ENCODE results near the gene ACBD7. TPM values are rescaled to one million over a fixed set of nuclear protein-coding genes. Genes with fewer than 3 reads are reported as not detected.

ACBD7 gene
- total RNA-seq, 1 donor from 2014 or later: 1.5 TPM

GRCh38 chr10:15112657-15113056, 24.1 kb upstream of the ACBD7 start:
- Mint-ChIP-seq H3K4me1 (ENCODE audit: low read depth, unreplicated experiment) (no peaks in the 10 kb centered on the region), H3K36me3 (ENCODE audit: unreplicated experiment) (no peaks in the 10 kb centered on the region), H3K9me3 (ENCODE audit: unreplicated experiment) (no peaks in the 10 kb centered on the region), H3K4me3 (ENCODE audit: unreplicated experiment) (no peak overlapping the region), H3K27me3 (ENCODE audit: unreplicated experiment) (no peaks in the 10 kb centered on the region), H3K27ac (ENCODE audit: unreplicated experiment) (no peak overlapping the region)
- TF ChIP-seq CTCF (IDR thresholded peaks at IDR 0.05; ENCODE audit: partially characterized antibody, unreplicated experiment): no peak
- DNase-seq: no peak

- TF ChIP-seq CTCF (IDR thresholded peaks at IDR 0.05; ENCODE audit: partially characterized antibody, unreplicated experiment): peak; percentile 89
- Mint-ChIP-seq H3K36me3 (ENCODE audit: unreplicated experiment) (no peaks in the 10 kb centered on the region), H3K27me3 (ENCODE audit: unreplicated experiment) (no peaks in the 10 kb centered on the region), H3K27ac (ENCODE audit: unreplicated experiment) (no peak overlapping the region), H3K4me3 (ENCODE audit: unreplicated experiment) (no peak overlapping the region), H3K9me3 (ENCODE audit: unreplicated experiment) (peaks cover 4% of the 10 kb centered on the region), H3K4me1 (ENCODE audit: low read depth, unreplicated experiment) (peaks cover 2% of the 10 kb centered on the region)
- peak; percentile 87 for DNase-seq
Measured at GRCh38 chr10:15106352-15107013, 17.9 kb upstream of the ACBD7 start.

GRCh38 chr10:15103513-15103912, 14.9 kb upstream of the ACBD7 start:
- H3K27ac Mint-ChIP-seq (ENCODE audit: unreplicated experiment): peak overlapping the region; percentile 75
- no peaks in the 10 kb centered on the region for H3K27me3 Mint-ChIP-seq (ENCODE audit: unreplicated experiment)
- no peak for DNase-seq
- peaks cover 5% of the 10 kb centered on the region for H3K4me1 Mint-ChIP-seq (ENCODE audit: low read depth, unreplicated experiment)
- no peak overlapping the region for H3K4me3 Mint-ChIP-seq (ENCODE audit: unreplicated experiment)
- peaks cover 4% of the 10 kb centered on the region for H3K9me3 Mint-ChIP-seq (ENCODE audit: unreplicated experiment)
- no peaks in the 10 kb centered on the region for H3K36me3 Mint-ChIP-seq (ENCODE audit: unreplicated experiment)
- no peak for TF ChIP-seq CTCF (IDR thresholded peaks at IDR 0.05; ENCODE audit: partially characterized antibody, unreplicated experiment)

GRCh38 chr10:15099886-15100285, 11.3 kb upstream of the ACBD7 start:
- no peak for TF ChIP-seq CTCF (IDR thresholded peaks at IDR 0.05; ENCODE audit: partially characterized antibody, unreplicated experiment)
- H3K27ac Mint-ChIP-seq (ENCODE audit: unreplicated experiment): no peak overlapping the region

GRCh38 chr10:15097011-15097812, 8.6 kb upstream of the ACBD7 start, which contains the start of gene RPP38:
Gene RPP38, plus strand, starts transcription at chr10:15097355. Its CDS starts 5,960 bp downstream, at chr10:15103315.
- Mint-ChIP-seq H3K4me3 (ENCODE audit: unreplicated experiment) (peak within 1 kb of the TSS; percentile 100), H3K36me3 (ENCODE audit: unreplicated experiment) (no peaks in the 10 kb centered on the region), H3K4me1 (ENCODE audit: low read depth, unreplicated experiment) (peaks cover 3% of the 10 kb centered on the region), H3K27me3 (ENCODE audit: unreplicated experiment) (peaks cover 2% of the 10 kb centered on the region), H3K9me3 (ENCODE audit: unreplicated experiment) (peaks cover 15% of the 10 kb centered on the region), H3K27ac (ENCODE audit: unreplicated experiment) (peak within 1 kb of the TSS; percentile 99)
- peak; percentile 98 for DNase-seq
- TF ChIP-seq CTCF (IDR thresholded peaks at IDR 0.05; ENCODE audit: partially characterized antibody, unreplicated experiment): no peak

More at GRCh38 chr10:15099886-15100285, 11.3 kb upstream of the ACBD7 start:
- peaks cover 2% of the 10 kb centered on the region for H3K27me3 Mint-ChIP-seq (ENCODE audit: unreplicated experiment)
- H3K9me3 Mint-ChIP-seq (ENCODE audit: unreplicated experiment): peaks cover 15% of the 10 kb centered on the region
- no peaks in the 10 kb centered on the region for H3K36me3 Mint-ChIP-seq (ENCODE audit: unreplicated experiment)
- H3K4me3 Mint-ChIP-seq (ENCODE audit: unreplicated experiment): no peak overlapping the region
- peaks cover 5% of the 10 kb centered on the region for H3K4me1 Mint-ChIP-seq (ENCODE audit: low read depth, unreplicated experiment)
- no peak for DNase-seq
